ENCODE results near the gene PARD3. TPM values are rescaled to one million over a fixed set of nuclear protein-coding genes. Genes with fewer than 3 reads are reported as not detected.

The PARD3 gene
- total RNA-seq, 1 experiment from 2014 or later: not detected

GRCh38 chr10:34622945-34623344, 192.2 kb downstream of the PARD3 start:
- H3K27ac ChIP-seq (ENCODE audit: low read length): no peak overlapping the region
- H3K9me2 ChIP-seq (replicated peaks; ENCODE audit: insufficient read depth, low read length): no peaks in the 10 kb centered on the region
- H3K79me2 ChIP-seq (ENCODE audit: low read length): no peaks in the 10 kb centered on the region
- H3K9ac ChIP-seq (ENCODE audit: low read length): no peak overlapping the region
- no peaks in the 10 kb centered on the region for H3K9me3 ChIP-seq (ENCODE audit: low read length)
- no peaks in the 10 kb centered on the region for H3K27me3 ChIP-seq (ENCODE audit: low read length)
- DNase-seq: no peak
- no peaks in the 10 kb centered on the region for H4K20me1 ChIP-seq (ENCODE audit: insufficient read depth, low read depth, low read length)
- no peak overlapping the region for H2AFZ ChIP-seq (ENCODE audit: low read length)
- no peak overlapping the region for H3K4me2 ChIP-seq (ENCODE audit: low read depth, low read length, poor library complexity, severe bottlenecking)
- no peak overlapping the region for H3K4me3 ChIP-seq (ENCODE audit: low read length)
- H3K36me3 ChIP-seq (ENCODE audit: insufficient read depth, low read length): no peaks in the 10 kb centered on the region
- H3K4me1 ChIP-seq (ENCODE audit: low read length): no peaks in the 10 kb centered on the region

GRCh38 chr10:34618611-34619010, 196.5 kb downstream of the PARD3 start:
- H3K27ac ChIP-seq (ENCODE audit: low read length): no peak overlapping the region
- H3K9ac ChIP-seq (ENCODE audit: low read length): no peak overlapping the region
- H4K20me1 ChIP-seq (ENCODE audit: insufficient read depth, low read depth, low read length): no peaks in the 10 kb centered on the region
- H3K4me2 ChIP-seq (ENCODE audit: low read depth, low read length, poor library complexity, severe bottlenecking): no peak overlapping the region
- DNase-seq: no peak
- no peaks in the 10 kb centered on the region for H3K9me3 ChIP-seq (ENCODE audit: low read length)
- no peaks in the 10 kb centered on the region for H3K27me3 ChIP-seq (ENCODE audit: low read length)
- no peak overlapping the region for H2AFZ ChIP-seq (ENCODE audit: low read length)
- no peaks in the 10 kb centered on the region for H3K9me2 ChIP-seq (replicated peaks; ENCODE audit: insufficient read depth, low read length)
- no peak overlapping the region for H3K4me3 ChIP-seq (ENCODE audit: low read length)
- H3K4me1 ChIP-seq (ENCODE audit: low read length): peaks cover 5% of the 10 kb centered on the region; the same call in 1 of the 2 replicates
- H3K36me3 ChIP-seq (ENCODE audit: insufficient read depth, low read length): no peaks in the 10 kb centered on the region
- H3K79me2 ChIP-seq (ENCODE audit: low read length): no peaks in the 10 kb centered on the region

- H4K20me1 ChIP-seq (ENCODE audit: insufficient read depth, low read depth, low read length): no peaks in the 10 kb centered on the region
- peaks cover 5% of the 10 kb centered on the region; the same call in 1 of the 2 replicates for H3K4me1 ChIP-seq (ENCODE audit: low read length)
- no peak overlapping the region for H3K4me2 ChIP-seq (ENCODE audit: low read depth, low read length, poor library complexity, severe bottlenecking)
- H3K36me3 ChIP-seq (ENCODE audit: insufficient read depth, low read length): no peaks in the 10 kb centered on the region
- no peak overlapping the region for H3K4me3 ChIP-seq (ENCODE audit: low read length)
- H2AFZ ChIP-seq (ENCODE audit: low read length): no peak overlapping the region
- H3K9ac ChIP-seq (ENCODE audit: low read length): no peak overlapping the region
- peak; percentile 51 for DNase-seq
- no peaks in the 10 kb centered on the region for H3K79me2 ChIP-seq (ENCODE audit: low read length)
- no peaks in the 10 kb centered on the region for H3K27me3 ChIP-seq (ENCODE audit: low read length)
- H3K27ac ChIP-seq (ENCODE audit: low read length): no peak overlapping the region
- no peaks in the 10 kb centered on the region for H3K9me3 ChIP-seq (ENCODE audit: low read length)
- H3K9me2 ChIP-seq (replicated peaks; ENCODE audit: insufficient read depth, low read length): no peaks in the 10 kb centered on the region
Measured at GRCh38 chr10:34615770-34616169, 199.3 kb downstream of the PARD3 start.

- no peaks in the 10 kb centered on the region for H3K27me3 ChIP-seq (ENCODE audit: low read length)
- H3K27ac ChIP-seq (ENCODE audit: low read length): no peak overlapping the region
- no peaks in the 10 kb centered on the region for H3K9me3 ChIP-seq (ENCODE audit: low read length)
- peaks cover 5% of the 10 kb centered on the region; the same call in 1 of the 2 replicates for H3K4me1 ChIP-seq (ENCODE audit: low read length)
- no peaks in the 10 kb centered on the region for H3K79me2 ChIP-seq (ENCODE audit: low read length)
- no peak overlapping the region for H3K9ac ChIP-seq (ENCODE audit: low read length)
- H4K20me1 ChIP-seq (ENCODE audit: insufficient read depth, low read depth, low read length): no peaks in the 10 kb centered on the region
- no peaks in the 10 kb centered on the region for H3K36me3 ChIP-seq (ENCODE audit: insufficient read depth, low read length)
- H3K9me2 ChIP-seq (replicated peaks; ENCODE audit: insufficient read depth, low read length): no peaks in the 10 kb centered on the region
- no peak overlapping the region for H3K4me3 ChIP-seq (ENCODE audit: low read length)
- no peak overlapping the region for H3K4me2 ChIP-seq (ENCODE audit: low read depth, low read length, poor library complexity, severe bottlenecking)
- no peak for DNase-seq
- H2AFZ ChIP-seq (ENCODE audit: low read length): no peak overlapping the region
Measured at GRCh38 chr10:34613491-34613890, 201.6 kb downstream of the PARD3 start.

DNA sequence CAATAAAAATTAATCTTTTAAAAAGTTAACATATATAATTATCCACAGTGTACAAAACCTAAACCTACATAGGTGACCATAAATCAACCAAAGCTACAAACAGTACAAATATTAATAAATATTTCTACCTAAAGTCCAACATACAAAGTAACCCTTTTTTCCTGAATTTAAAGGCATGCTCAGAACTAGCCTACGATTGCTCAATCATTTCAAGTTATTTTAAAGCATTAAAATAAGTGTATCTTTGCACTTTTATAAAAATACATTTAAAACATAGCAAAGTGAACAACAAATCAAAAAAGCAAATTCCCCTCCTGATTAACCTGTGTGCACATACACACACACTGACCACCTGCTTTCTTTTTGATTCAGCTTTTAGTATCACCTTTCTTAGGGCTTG, 202.2 kb downstream of the PARD3 start:
- Histone ChIP-seq H4K20me1 (ENCODE audit: insufficient read depth, low read depth, low read length) (no peaks in the 10 kb centered on the region), H3K9ac (ENCODE audit: low read length) (no peak overlapping the region), H3K27me3 (ENCODE audit: low read length) (no peaks in the 10 kb centered on the region), H2AFZ (ENCODE audit: low read length) (no peak overlapping the region), H3K4me2 (ENCODE audit: low read depth, low read length, poor library complexity, severe bottlenecking) (no peak overlapping the region), H3K36me3 (ENCODE audit: insufficient read depth, low read length) (no peaks in the 10 kb centered on the region), H3K4me3 (ENCODE audit: low read length) (no peak overlapping the region), H3K9me3 (ENCODE audit: low read length) (no peaks in the 10 kb centered on the region), H3K4me1 (ENCODE audit: low read length) (peaks cover 5% of the 10 kb centered on the region; the same call in 1 of the 2 replicates), H3K79me2 (ENCODE audit: low read length) (no peaks in the 10 kb centered on the region), H3K9me2 (replicated peaks; ENCODE audit: insufficient read depth, low read length) (no peaks in the 10 kb centered on the region), H3K27ac (ENCODE audit: low read length) (no peak overlapping the region)
- no peak for DNase-seq

- H4K20me1 ChIP-seq (ENCODE audit: insufficient read depth, low read depth, low read length): no peaks in the 10 kb centered on the region
- H3K4me3 ChIP-seq (ENCODE audit: low read length): no peak overlapping the region
- H3K27me3 ChIP-seq (ENCODE audit: low read length): no peaks in the 10 kb centered on the region
- H3K4me1 ChIP-seq (ENCODE audit: low read length): peaks cover 5% of the 10 kb centered on the region; the same call in 1 of the 2 replicates
- DNase-seq: no peak
- no peaks in the 10 kb centered on the region for H3K9me3 ChIP-seq (ENCODE audit: low read length)
- no peak overlapping the region for H3K27ac ChIP-seq (ENCODE audit: low read length)
- no peaks in the 10 kb centered on the region for H3K79me2 ChIP-seq (ENCODE audit: low read length)
- H2AFZ ChIP-seq (ENCODE audit: low read length): no peak overlapping the region
- H3K9me2 ChIP-seq (replicated peaks; ENCODE audit: insufficient read depth, low read length): no peaks in the 10 kb centered on the region
- H3K9ac ChIP-seq (ENCODE audit: low read length): no peak overlapping the region
- H3K4me2 ChIP-seq (ENCODE audit: low read depth, low read length, poor library complexity, severe bottlenecking): no peak overlapping the region
- no peaks in the 10 kb centered on the region for H3K36me3 ChIP-seq (ENCODE audit: insufficient read depth, low read length)
Measured at GRCh38 chr10:34612446-34612845, 202.7 kb downstream of the PARD3 start.

DNA sequence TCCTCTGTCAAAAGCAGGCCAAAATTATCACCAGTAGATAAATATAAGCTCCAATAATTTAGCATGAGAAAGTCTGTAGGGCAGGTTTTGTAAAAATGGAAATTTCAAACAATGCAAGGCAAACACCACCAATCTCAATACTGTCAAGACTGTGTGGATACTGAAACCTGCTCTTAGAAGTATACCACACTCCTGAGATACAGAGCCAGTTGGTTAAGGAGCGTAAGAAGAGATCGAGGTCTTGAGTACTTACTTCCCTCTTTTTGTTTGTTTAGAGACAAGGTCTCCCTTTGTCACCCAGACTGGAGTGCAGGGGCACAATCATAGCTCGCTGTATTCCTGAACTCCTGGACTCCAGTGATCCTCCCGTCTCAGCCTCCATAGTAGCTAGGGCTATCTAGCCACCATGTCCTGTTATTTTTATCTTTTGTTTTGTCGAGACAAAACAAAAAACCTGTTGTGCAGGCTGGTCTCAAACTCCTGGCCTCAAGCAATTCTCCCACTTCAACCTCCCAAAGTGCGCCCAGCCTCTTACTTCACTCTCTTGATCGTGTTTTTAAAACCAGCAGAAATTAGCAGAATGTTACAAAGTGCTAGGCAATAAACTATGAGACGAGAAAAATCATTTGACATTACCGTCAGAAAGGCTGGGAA, 205.7 kb downstream of the PARD3 start:
- Histone ChIP-seq H3K79me2 (ENCODE audit: low read length) (no peaks in the 10 kb centered on the region), H3K27ac (ENCODE audit: low read length) (no peak overlapping the region), H3K27me3 (ENCODE audit: low read length) (no peaks in the 10 kb centered on the region), H2AFZ (ENCODE audit: low read length) (no peak overlapping the region), H3K4me1 (ENCODE audit: low read length) (no peaks in the 10 kb centered on the region), H4K20me1 (ENCODE audit: insufficient read depth, low read depth, low read length) (no peaks in the 10 kb centered on the region), H3K4me3 (ENCODE audit: low read length) (no peak overlapping the region), H3K9me3 (ENCODE audit: low read length) (no peaks in the 10 kb centered on the region), H3K36me3 (ENCODE audit: insufficient read depth, low read length) (no peaks in the 10 kb centered on the region), H3K9me2 (replicated peaks; ENCODE audit: insufficient read depth, low read length) (no peaks in the 10 kb centered on the region), H3K9ac (ENCODE audit: low read length) (no peak overlapping the region), H3K4me2 (ENCODE audit: low read depth, low read length, poor library complexity, severe bottlenecking) (no peak overlapping the region)
- no peak for DNase-seq

- H3K4me2 ChIP-seq (ENCODE audit: low read depth, low read length, poor library complexity, severe bottlenecking): no peak overlapping the region
- no peak overlapping the region for H3K27ac ChIP-seq (ENCODE audit: low read length)
- no peaks in the 10 kb centered on the region for H4K20me1 ChIP-seq (ENCODE audit: insufficient read depth, low read depth, low read length)
- no peak overlapping the region for H3K4me3 ChIP-seq (ENCODE audit: low read length)
- H3K27me3 ChIP-seq (ENCODE audit: low read length): no peaks in the 10 kb centered on the region
- no peaks in the 10 kb centered on the region for H3K9me2 ChIP-seq (replicated peaks; ENCODE audit: insufficient read depth, low read length)
- H3K9ac ChIP-seq (ENCODE audit: low read length): no peak overlapping the region
- H3K79me2 ChIP-seq (ENCODE audit: low read length): no peaks in the 10 kb centered on the region
- H2AFZ ChIP-seq (ENCODE audit: low read length): no peak overlapping the region
- H3K9me3 ChIP-seq (ENCODE audit: low read length): no peaks in the 10 kb centered on the region
- H3K4me1 ChIP-seq (ENCODE audit: low read length): no peaks in the 10 kb centered on the region
- no peak for DNase-seq
- no peaks in the 10 kb centered on the region for H3K36me3 ChIP-seq (ENCODE audit: insufficient read depth, low read length)
Measured at GRCh38 chr10:34607894-34608293, 207.2 kb downstream of the PARD3 start.
